ENCODE measurements around the gene MTMR11. TPM values are rescaled to one million over a fixed set of nuclear protein-coding genes. Genes with fewer than 3 reads are reported as not detected.

Gene MTMR11
- total and polyA plus RNA-seq, 12 donors: 0.95 to 5.3 (median 2.5) TPM

GRCh38 chr1:149915429-149916192, 21.1 kb downstream of the MTMR11 start:
- Histone ChIP-seq H3K4me1 (peaks cover 0 to 16% (median 0%) of the 10 kb centered on the region in 9 donors), H3K27ac (no peak overlapping the region)
- WGBS, 2 donors: 82 to 85% methylated on average over 11 of the region's 11 CpGs

DNA sequence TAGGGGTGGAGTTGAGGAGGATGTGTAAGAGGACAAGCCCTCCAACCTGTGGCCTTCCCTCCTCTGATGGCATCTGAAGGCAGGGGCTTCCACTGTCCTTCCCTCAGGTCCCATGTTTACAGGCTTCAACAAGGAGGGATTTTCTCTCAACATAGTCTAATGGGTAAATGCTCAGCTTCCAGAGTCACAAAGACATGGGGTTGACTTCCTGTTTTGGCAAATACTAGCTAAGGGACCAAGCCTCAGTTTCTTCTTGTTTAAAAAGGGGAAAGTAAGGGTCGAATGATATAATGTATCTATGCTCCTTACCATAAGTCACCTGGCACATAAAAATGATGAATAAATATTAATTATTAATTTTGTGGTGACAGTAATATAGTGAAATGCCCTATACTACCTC, 22.1 kb downstream of the MTMR11 start:
- ATAC-seq: no peak
- intact Hi-C loops (cut with DNase I): no loop called here

More at GRCh38 chr1:149915429-149916192, 21.1 kb downstream of the MTMR11 start:
- Histone ChIP-seq H3K36me3 (no peaks in the 10 kb centered on the region), H3K9me3 (no peaks in the 10 kb centered on the region), H3K27me3 (peaks cover 0 to 26% (median 6%) of the 10 kb centered on the region in 7 donors), H3K4me3 (no peak overlapping the region)
- intact Hi-C loops (cut with DNase I): no loop called here
- no peak for DNase-seq
- no peak for TF ChIP-seq CTCF (IDR thresholded peaks at IDR 0.05)
- no peak for ATAC-seq

GRCh38 chr1:149906570-149907075, 30.1 kb downstream of the MTMR11 start:
- Histone ChIP-seq H3K9me3 (no peaks in the 10 kb centered on the region), H3K36me3 (no peaks in the 10 kb centered on the region), H3K4me1 (no peaks in the 10 kb centered on the region), H3K27ac (no peak overlapping the region), H3K27me3 (no peaks in the 10 kb centered on the region), H3K4me3 (no peak overlapping the region)
- DNase-seq (no peak), ATAC-seq (no peak)
- TF ChIP-seq CTCF (IDR thresholded peaks at IDR 0.05): no peak
- WGBS, 2 donors: 57 to 68% methylated on average over 10 of the region's 10 CpGs
- intact Hi-C loops (cut with DNase I): loop anchor here in 1 of 10 donors (10.0 kb wide), 1 partner anchor 138 kb away; no protein-coding TSS in a partner anchor

More for the DNA sequence above, 22.1 kb downstream of the MTMR11 start:
- Histone ChIP-seq H3K4me1 (peaks cover 0 to 16% (median 0%) of the 10 kb centered on the region in 9 donors), H3K27me3 (peaks cover 0 to 26% (median 6%) of the 10 kb centered on the region in 7 donors), H3K36me3 (no peaks in the 10 kb centered on the region), H3K27ac (no peak overlapping the region), H3K9me3 (no peaks in the 10 kb centered on the region), H3K4me3 (no peak overlapping the region)
- 93 to 97% methylated on average over 1 of the region's 1 CpG for WGBS, 2 donors
- TF ChIP-seq CTCF (IDR thresholded peaks at IDR 0.05): no peak
- DNase-seq: no peak

GRCh38 chr1:149903836-149904491, 32.7 kb downstream of the MTMR11 start:
- ATAC-seq (no peak), DNase-seq (no peak)
- Histone ChIP-seq H3K27me3 (no peaks in the 10 kb centered on the region), H3K36me3 (no peaks in the 10 kb centered on the region), H3K9me3 (no peaks in the 10 kb centered on the region), H3K27ac (no peak overlapping the region), H3K4me1 (peaks cover 4 to 15% (median 10%) of the 10 kb centered on the region in 9 donors), H3K4me3 (no peak overlapping the region)
- no peak for TF ChIP-seq CTCF (IDR thresholded peaks at IDR 0.05)
- 86 to 90% methylated on average over 5 of the region's 5 CpGs for WGBS, 2 donors
- intact Hi-C loops (cut with DNase I): loop anchor here in 2 of 10 donors (2.0 to 10.0 kb wide), 3 partner anchors 19 to 148 kb away; no protein-coding TSS in a partner anchor
